NCI-H2171 treated with DMSO at 0.1 percent for 48 hours (cell line): ENCODE results near the gene MAX.
"Not testable (repeated sequence)": the region's sequence is repeated elsewhere in the genome, so short reads cannot be mapped to it uniquely, and the experiment has no call there.

ENCODE experiments used
- DNase-seq: peaks from one replicate; lab custom pipeline; 2025; lab: John Stamatoyannopoulos, UW

The MAX gene

DNA sequence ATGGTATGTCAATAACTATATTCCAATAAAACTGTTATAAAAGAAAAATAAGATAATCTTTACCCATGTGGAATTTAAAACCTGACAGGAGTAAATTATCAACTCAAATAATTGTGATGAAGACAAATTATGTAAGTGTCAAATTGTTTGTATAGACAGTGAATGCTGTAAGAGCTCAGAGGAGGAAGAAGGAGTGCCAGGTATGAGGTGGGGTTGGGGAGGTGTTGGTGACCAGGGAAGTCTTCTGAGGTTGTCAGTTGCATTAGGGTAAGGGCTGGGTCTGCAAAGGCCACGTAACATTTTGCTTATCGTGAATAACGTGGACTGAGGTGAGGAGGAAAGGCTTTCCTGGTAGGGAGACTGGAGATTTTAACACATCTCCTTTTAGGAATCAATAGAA lies 2.5 kb upstream of the MAX start:
- no peak for DNase-seq

- peak; percentile 88 for DNase-seq
Observed at GRCh38 chr14:65103150-65103760, 938 bp upstream of the MAX start.

DNA sequence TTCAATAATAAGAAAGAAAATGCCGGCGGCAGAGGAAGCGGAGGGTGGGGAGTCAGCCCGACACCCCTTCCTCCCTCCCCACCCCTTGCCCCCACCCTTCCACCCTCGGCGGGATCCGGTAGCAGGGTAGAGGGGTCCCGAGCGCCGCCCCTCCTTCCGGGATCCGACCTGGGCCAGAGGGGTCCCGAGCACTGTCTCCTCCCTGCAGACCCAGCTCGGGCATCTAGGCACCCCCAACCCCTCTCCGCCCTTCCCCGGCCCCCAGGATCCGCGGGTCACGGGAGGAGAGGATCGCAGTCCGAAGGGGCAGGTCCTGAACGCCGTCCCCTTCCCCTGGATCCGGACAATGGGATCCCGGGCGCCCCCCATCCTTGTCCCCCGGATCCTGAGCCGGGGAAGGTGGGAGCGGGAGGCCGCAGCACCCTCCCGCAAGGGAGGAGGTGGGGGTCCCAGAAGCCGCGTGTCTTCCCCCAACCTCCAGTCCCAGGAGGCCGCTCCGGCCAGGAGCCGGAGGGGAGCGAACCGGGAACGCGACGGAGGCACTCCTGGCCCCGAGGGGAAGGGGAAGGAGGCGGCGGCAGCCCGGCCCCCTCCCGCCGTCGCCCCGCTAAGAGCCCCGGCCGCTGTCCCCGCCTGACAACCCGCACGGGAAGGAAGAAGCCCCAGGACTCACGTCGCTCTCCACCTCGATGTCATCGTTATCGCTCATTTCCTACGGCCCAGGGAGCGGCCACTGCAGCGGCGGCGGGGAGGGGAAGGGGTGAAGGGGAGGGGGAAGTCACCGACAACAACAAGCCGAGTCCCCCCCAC lies 481 bp downstream of the MAX start:
- no peak for DNase-seq

- no peak for DNase-seq
Observed at GRCh38 chr14:65100922-65101541, 1.3 kb downstream of the MAX start.

GRCh38 chr14:65098586-65098985 lies 3.7 kb downstream of the MAX start:
- DNase-seq: no peak

- no peak for DNase-seq
Observed at GRCh38 chr14:65096323-65097089, 5.8 kb downstream of the MAX start.

- no peak for DNase-seq
Observed at GRCh38 chr14:65095633-65096205, 6.6 kb downstream of the MAX start.

DNA sequence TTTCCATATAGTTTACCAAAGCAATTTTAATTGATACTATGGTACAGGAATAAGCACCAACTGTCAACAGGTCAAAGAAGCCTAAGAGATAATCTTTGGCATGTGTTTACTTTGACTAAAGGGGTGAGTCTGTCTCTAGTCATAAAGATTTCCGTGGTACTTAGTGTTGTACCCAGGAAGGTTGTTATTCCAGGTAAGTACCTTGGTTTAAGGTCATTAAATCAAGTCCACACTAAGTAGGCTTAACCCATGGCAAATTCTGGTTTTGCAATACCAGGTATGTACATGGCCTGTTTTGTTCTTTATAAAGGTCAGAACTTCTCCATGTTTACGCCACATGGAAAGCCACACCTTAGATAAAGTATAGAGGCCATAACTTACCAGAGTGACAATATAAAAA lies 10.0 kb downstream of the MAX start:
- DNase-seq: no peak

- DNase-seq: not testable (repeated sequence)
Observed at GRCh38 chr14:65087835-65088234, 14.5 kb downstream of the MAX start.

- not testable (repeated sequence) for DNase-seq
Observed at GRCh38 chr14:65086686-65087085, 15.6 kb downstream of the MAX start.

- DNase-seq: no peak
Observed at GRCh38 chr14:65084554-65085505, 17.5 kb downstream of the MAX start.

DNA sequence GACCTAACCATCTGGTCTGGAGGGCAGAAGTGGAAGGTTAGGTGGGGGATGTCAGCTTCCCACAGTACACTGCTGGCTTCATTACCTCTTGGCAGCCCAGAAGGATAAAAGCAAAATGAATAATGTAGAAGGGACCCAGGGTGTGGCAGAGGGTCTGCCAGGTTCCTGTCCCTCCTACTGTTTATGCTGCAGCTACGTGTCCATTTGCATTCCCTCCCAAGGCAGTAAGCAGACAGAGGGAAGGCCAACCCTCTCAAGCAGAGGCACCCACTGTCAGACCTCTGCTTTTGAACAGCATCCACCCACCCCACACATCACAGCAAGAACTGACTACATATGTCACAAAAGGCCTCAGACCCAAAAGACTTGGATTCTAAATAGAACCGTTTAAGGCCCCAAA lies 19.4 kb downstream of the MAX start:
- DNase-seq: no peak

DNA sequence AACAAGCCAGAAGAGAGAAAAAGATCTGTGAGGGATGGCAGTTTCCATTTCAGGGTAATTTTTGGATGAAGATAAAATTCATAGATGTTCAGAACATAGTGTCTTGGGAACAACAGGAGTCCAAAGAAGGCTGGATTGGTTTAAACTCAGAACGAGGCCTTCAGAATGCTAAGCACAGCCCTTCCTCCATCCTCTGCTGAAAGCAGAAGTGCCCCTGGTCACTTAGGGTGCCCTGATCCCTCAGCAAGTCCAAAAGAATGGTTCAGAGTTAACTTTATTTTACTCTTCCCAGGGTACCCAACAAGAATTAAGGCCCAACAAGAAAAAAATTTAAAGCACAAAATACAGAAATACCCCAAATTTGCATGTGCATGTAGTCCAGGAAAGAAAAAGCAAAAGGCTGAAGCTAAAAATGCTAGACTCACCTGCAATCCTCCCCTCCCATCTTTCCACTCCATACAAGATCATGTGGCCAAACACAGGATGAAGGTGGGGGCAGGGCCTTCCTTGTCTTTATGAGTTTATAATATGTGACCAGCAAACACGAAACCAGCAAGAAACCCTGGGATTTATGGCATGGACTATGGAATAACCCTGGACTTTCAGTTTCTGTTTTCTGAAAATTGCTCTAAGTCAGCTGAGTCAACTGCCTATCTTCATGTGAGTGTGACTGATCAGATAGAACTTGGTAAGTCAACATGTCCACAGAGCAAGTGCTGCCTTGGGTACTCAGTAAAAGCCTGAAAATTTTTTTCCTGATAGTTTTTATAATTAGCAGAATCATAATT lies 21.2 kb downstream of the MAX start:
- DNase-seq: no peak

DNA sequence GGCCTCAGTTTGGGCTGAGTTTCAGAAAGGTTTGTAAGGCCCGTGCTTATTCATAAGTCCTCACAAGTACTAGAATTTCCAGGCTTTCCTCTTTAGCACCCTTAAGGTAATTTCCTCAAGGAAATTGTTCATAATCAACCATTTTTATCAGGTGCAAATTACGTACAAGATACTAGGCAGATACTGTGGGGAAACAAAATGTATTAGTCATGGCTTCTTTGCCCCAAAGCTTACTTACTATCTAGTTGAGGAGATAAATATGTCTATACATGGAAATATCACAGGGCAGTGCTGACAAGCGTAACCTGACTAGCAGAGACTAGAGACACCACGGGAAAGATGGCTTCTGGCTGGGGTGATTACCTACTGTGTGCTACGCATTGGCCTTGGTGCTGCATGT lies 22.5 kb downstream of the MAX start:
- DNase-seq: no peak

GRCh38 chr14:65079201-65079600 lies 23.1 kb downstream of the MAX start:
- no peak for DNase-seq

DNA sequence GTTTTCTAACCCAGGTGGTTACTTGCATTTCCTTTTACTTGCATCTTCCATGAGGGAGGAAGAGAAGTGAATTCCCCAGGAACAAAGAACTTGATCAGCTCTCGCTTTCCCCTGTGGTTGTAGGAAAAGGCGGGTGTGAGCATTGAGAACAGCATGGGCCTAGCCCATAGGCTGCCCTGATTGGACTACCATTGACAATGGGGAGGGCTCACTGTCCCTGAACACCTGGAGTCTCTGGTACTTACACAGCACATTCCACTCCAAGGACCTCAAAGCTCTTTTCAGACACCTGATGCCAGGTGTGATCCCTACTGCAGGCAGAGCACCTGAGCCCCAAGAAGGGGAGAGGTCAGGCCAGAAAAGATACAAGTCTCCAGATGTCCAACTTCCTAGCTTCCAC lies 25.0 kb downstream of the MAX start:
- peak; percentile 27 for DNase-seq

GRCh38 chr14:65075628-65076325 lies 26.5 kb downstream of the MAX start:
- no peak for DNase-seq

DNA sequence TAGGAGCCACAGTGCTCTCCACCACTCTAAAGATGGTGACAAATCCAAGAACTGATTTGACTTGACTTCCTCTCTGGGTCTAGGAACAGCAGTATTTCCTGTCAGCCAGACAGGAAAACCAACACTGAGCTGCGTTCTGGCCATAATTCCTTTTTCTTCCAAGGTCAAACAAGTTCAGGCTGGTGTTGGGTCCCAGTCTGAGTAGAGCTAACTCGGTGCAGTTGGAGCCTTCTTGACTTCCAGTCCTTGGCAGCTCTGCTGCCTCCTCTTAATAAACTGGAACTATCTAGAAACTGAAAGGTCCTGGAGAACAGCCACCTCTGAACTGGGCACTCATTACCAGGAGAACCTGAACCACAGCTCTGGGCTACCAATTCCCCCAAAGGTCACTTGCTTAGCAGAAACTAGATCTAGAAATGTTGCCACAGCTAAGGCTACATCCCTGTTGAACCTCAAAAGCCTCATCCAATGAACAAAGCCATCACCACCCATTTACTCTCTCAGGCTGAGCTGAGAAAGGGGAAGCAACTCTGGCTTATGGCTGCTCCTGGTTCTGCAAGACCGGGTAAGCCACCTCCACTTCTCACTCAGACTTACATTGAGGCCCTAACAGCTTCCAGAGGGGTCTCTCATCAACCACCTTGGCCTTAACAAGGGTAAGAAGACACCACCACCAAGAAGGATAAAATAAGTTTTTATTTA lies 27.7 kb downstream of the MAX start:
- DNase-seq: no peak

DNA sequence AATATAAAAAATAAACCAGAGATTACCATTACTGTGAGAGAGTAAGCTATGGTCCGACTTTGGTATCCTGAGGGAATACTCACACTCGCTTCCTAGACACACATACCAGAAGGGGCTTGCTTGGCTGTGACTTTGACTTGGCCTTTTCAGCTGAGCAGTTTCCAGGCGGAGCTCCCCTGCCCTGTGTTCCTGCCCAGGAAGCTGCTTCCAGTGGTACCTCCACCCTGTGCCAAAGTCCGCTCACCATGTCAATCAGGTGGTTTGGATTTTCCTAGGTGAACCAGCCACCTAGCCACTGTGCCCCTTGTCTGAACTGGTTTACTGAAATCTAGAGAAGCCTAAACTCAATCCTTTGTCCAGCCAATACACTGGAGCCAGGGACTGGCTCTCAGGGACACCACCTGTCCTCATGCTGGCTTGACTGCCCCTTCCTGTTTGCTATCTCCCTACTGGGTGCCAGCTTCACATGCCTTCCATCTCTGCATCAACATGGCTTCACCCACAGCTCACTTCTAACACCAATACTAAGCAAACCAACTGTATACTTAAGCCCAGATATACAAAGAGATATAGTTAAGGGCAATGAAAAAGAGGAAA lies 28.6 kb downstream of the MAX start:
- DNase-seq: no peak
